ENCODE measurements around the gene FSTL4. TPM values are rescaled to one million over a fixed set of nuclear protein-coding genes. Genes with fewer than 3 reads are reported as not detected.

The FSTL4 gene
- polyA plus RNA-seq, 1 donor (not counting 4 experiments of a cell fraction or from before 2014, with no cell fraction given) = 1.7 TPM

GRCh38 chr5:133294380-133294779, 318.0 kb downstream of the FSTL4 start:
- Histone ChIP-seq H3K4me2 (ENCODE audit: control insufficient read depth, extremely low read depth, insufficient read depth, low read depth, low read length) (no peak overlapping the region), H3K27me3 (ENCODE audit: control insufficient read depth, extremely low read depth, insufficient read depth, low read length) (peaks cover 2% of the 10 kb centered on the region), H3K9ac (ENCODE audit: control insufficient read depth, extremely low read depth, insufficient read depth, low read length) (no peak overlapping the region), H3K36me3 (ENCODE audit: control insufficient read depth in 2 of 2, extremely low read depth in 1 of 2, insufficient read depth in 2 of 2, low read length in 2 of 2) (no peaks in the 10 kb centered on the region), H3K9me3 (ENCODE audit: control insufficient read depth, low read depth, low read length) (no peaks in the 10 kb centered on the region), H3K27ac (ENCODE audit: control insufficient read depth, insufficient read depth, low read length) (no peak overlapping the region), H3K9me1 (ENCODE audit: control insufficient read depth, extremely low read depth, insufficient read depth, low read length) (no peaks in the 10 kb centered on the region), H4K20me1 (ENCODE audit: control insufficient read depth, extremely low read depth, insufficient read depth, low read length) (no peaks in the 10 kb centered on the region), H3K79me2 (ENCODE audit: control insufficient read depth, insufficient read depth, low read length) (no peaks in the 10 kb centered on the region), H2AFZ (ENCODE audit: control insufficient read depth, low read length) (no peak overlapping the region), H3K4me1 (ENCODE audit: control insufficient read depth, extremely low read depth, insufficient read depth, low read length) (peaks cover 34% of the 10 kb centered on the region), H3K4me3 (ENCODE audit: control insufficient read depth in 2 of 3, extremely low read depth in 1 of 3, insufficient read depth in 2 of 3, low read depth in 1 of 3, low read length in 3 of 3) (no peak overlapping the region)
- dilution Hi-C loops (cut with MboI; ENCODE audit: extremely low pct_ligation_motif_present, low sequenced_read_pairs) = no loop called here
- TF ChIP-seq CTCF (optimal IDR thresholded peaks at IDR 0.05 in 1 of 3, IDR thresholded peaks at IDR 0.05 in 1 of 3, conservative IDR thresholded peaks at IDR 0.05 in 1 of 3; ENCODE audit: extremely low read depth in 1 of 3, insufficient read depth in 2 of 3, low read length in 3 of 3) = no peak
- no peak for TF ChIP-seq EZH2 (IDR thresholded peaks at IDR 0.05; ENCODE audit: low read length)
- DNase-seq (ENCODE audit: low read depth, low spot score) = no peak
- FAIRE-seq = no peak

GRCh38 chr5:133293960-133294359, 318.4 kb downstream of the FSTL4 start:
- DNase-seq (ENCODE audit: low read depth, low spot score) = no peak
- no peak overlapping the region for H3K4me2 ChIP-seq (ENCODE audit: control insufficient read depth, extremely low read depth, insufficient read depth, low read depth, low read length)

More at GRCh38 chr5:133293960-133294359, 318.4 kb downstream of the FSTL4 start:
- no peak overlapping the region for H3K9ac ChIP-seq (ENCODE audit: control insufficient read depth, extremely low read depth, insufficient read depth, low read length)
- H3K27me3 ChIP-seq (ENCODE audit: control insufficient read depth, extremely low read depth, insufficient read depth, low read length) = peaks cover 2% of the 10 kb centered on the region
- no peaks in the 10 kb centered on the region for H3K9me1 ChIP-seq (ENCODE audit: control insufficient read depth, extremely low read depth, insufficient read depth, low read length)
- no peaks in the 10 kb centered on the region for H3K79me2 ChIP-seq (ENCODE audit: control insufficient read depth, insufficient read depth, low read length)
- H3K4me3 ChIP-seq (ENCODE audit: control insufficient read depth in 2 of 3, extremely low read depth in 1 of 3, insufficient read depth in 2 of 3, low read depth in 1 of 3, low read length in 3 of 3) = no peak overlapping the region
- no peak overlapping the region for H3K27ac ChIP-seq (ENCODE audit: control insufficient read depth, insufficient read depth, low read length)
- H4K20me1 ChIP-seq (ENCODE audit: control insufficient read depth, extremely low read depth, insufficient read depth, low read length) = no peaks in the 10 kb centered on the region
- peaks cover 36% of the 10 kb centered on the region for H3K4me1 ChIP-seq (ENCODE audit: control insufficient read depth, extremely low read depth, insufficient read depth, low read length)
- H3K36me3 ChIP-seq (ENCODE audit: control insufficient read depth in 2 of 2, extremely low read depth in 1 of 2, insufficient read depth in 2 of 2, low read length in 2 of 2) = no peaks in the 10 kb centered on the region
- FAIRE-seq = no peak
- no peak overlapping the region for H2AFZ ChIP-seq (ENCODE audit: control insufficient read depth, low read length)
- TF ChIP-seq CTCF (optimal IDR thresholded peaks at IDR 0.05 in 1 of 3, IDR thresholded peaks at IDR 0.05 in 1 of 3, conservative IDR thresholded peaks at IDR 0.05 in 1 of 3; ENCODE audit: extremely low read depth in 1 of 3, insufficient read depth in 2 of 3, low read length in 3 of 3) (no peak), EZH2 (IDR thresholded peaks at IDR 0.05; ENCODE audit: low read length) (no peak)
- dilution Hi-C loops (cut with MboI; ENCODE audit: extremely low pct_ligation_motif_present, low sequenced_read_pairs) = no loop called here
- H3K9me3 ChIP-seq (ENCODE audit: control insufficient read depth, low read depth, low read length) = no peaks in the 10 kb centered on the region

Measured in keratinocyte (primary cell).